ENCODE results near the gene KCNJ6. TPM values are rescaled to one million over a fixed set of nuclear protein-coding genes. Genes with fewer than 3 reads are reported as not detected.

KCNJ6 gene
- total RNA-seq, 1 donor from 2014 or later, result 4.4 TPM

- peak overlapping the region; percentile 13 for H3K27ac Mint-ChIP-seq (ENCODE audit: unreplicated experiment)
- no peaks in the 10 kb centered on the region for H3K36me3 Mint-ChIP-seq (ENCODE audit: low read depth)
- DNase-seq (ENCODE audit: low spot score), result no peak
- peaks cover 2% of the 10 kb centered on the region for H3K9me3 Mint-ChIP-seq (ENCODE audit: low read depth)
- H3K4me3 Mint-ChIP-seq (ENCODE audit: unreplicated experiment), result no peak overlapping the region
- TF ChIP-seq, protein P1, sequence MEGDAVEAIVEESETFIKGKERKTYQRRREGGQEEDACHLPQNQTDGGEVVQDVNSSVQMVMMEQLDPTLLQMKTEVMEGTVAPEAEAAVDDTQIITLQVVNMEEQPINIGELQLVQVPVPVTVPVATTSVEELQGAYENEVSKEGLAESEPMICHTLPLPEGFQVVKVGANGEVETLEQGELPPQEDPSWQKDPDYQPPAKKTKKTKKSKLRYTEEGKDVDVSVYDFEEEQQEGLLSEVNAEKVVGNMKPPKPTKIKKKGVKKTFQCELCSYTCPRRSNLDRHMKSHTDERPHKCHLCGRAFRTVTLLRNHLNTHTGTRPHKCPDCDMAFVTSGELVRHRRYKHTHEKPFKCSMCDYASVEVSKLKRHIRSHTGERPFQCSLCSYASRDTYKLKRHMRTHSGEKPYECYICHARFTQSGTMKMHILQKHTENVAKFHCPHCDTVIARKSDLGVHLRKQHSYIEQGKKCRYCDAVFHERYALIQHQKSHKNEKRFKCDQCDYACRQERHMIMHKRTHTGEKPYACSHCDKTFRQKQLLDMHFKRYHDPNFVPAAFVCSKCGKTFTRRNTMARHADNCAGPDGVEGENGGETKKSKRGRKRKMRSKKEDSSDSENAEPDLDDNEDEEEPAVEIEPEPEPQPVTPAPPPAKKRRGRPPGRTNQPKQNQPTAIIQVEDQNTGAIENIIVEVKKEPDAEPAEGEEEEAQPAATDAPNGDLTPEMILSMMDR (IDR thresholded peaks at IDR 0.05), result no peak
- H3K4me1 Mint-ChIP-seq (ENCODE audit: low read depth), result peaks cover 31% of the 10 kb centered on the region
- no peaks in the 10 kb centered on the region for H3K27me3 Mint-ChIP-seq (ENCODE audit: low read depth)
These were observed 47.6 kb downstream of the KCNJ6 start for GRCh38 chr21:37868446-37869295.

DNA sequence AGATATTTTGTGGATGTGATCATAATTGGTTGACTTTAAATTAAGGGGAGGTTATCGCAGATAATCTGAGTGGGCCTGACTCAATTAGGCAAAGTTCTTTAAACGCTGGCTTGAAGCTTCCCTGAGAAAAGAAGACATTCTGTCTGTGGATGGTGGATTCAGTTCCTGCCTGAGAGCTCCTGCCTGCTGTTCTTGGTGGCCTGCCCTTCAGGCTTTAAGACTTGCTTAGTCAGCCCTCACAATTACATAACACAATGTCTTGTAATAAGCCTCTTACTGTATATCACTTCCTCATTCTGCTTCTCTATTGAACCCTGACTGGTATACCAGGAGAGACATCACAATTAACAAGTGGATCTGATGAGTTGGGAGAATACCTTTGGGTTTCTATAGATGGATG, 50.2 kb downstream of the KCNJ6 start:
- Mint-ChIP-seq H3K9me3 (ENCODE audit: low read depth) (no peaks in the 10 kb centered on the region), H3K27ac (ENCODE audit: unreplicated experiment) (no peak overlapping the region), H3K36me3 (ENCODE audit: low read depth) (no peaks in the 10 kb centered on the region), H3K4me3 (ENCODE audit: unreplicated experiment) (no peak overlapping the region), H3K27me3 (ENCODE audit: low read depth) (no peaks in the 10 kb centered on the region), H3K4me1 (ENCODE audit: low read depth) (peaks cover 38% of the 10 kb centered on the region)
- no peak for DNase-seq (ENCODE audit: low spot score)
- TF ChIP-seq, protein P1 (IDR thresholded peaks at IDR 0.05), result no peak

DNA sequence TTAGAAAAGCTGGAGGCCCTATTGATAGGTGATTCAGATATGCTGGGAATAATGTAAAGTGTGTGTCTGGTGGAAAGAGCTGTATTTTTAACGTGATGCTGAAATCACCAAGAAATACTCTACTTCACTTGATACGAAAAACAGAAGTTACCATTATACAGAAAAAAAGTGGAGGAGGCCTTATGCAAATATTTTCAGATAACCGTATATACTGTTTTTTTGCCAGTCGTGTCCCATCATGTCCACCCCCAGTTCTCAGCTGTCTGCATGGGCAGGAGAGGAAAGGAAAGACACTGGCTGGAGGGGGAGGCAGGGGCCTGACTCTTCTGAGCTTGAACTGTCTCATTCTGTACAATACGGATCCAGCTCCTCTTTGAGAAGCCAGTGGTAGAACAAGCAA, 51.1 kb downstream of the KCNJ6 start:
- H3K9me3 Mint-ChIP-seq (ENCODE audit: low read depth), result no peaks in the 10 kb centered on the region
- peaks cover 38% of the 10 kb centered on the region for H3K4me1 Mint-ChIP-seq (ENCODE audit: low read depth)
- H3K36me3 Mint-ChIP-seq (ENCODE audit: low read depth), result no peaks in the 10 kb centered on the region
- TF ChIP-seq, protein P1 (IDR thresholded peaks at IDR 0.05), result no peak
- H3K27ac Mint-ChIP-seq (ENCODE audit: unreplicated experiment), result no peak overlapping the region
- H3K4me3 Mint-ChIP-seq (ENCODE audit: unreplicated experiment), result no peak overlapping the region
- H3K27me3 Mint-ChIP-seq (ENCODE audit: low read depth), result no peaks in the 10 kb centered on the region
- no peak for DNase-seq (ENCODE audit: low spot score)

DNA sequence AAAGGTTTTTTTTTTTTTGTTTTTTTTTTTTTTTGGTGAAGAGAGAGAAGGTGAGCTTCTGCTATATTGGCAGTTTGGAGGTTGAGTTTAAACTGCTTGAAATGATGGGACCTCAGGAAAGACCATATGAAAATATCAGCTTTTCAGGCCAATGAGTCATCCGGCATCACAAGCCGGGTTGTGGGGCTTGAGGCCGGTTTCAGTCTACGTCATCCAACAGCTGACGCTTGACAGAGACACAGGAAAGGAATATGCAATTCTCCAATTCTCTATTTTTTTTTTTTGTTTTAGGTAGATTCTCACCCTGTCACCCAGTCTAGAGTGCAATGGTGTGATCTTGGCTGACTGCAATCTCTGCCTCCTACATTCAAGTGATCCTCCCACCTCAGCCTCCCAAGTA, 52.4 kb downstream of the KCNJ6 start:
- DNase-seq (ENCODE audit: low spot score), result no peak

GRCh38 chr21:37862536-37862935, 53.7 kb downstream of the KCNJ6 start:
- H3K9me3 Mint-ChIP-seq (ENCODE audit: low read depth), result peaks cover 3% of the 10 kb centered on the region
- no peaks in the 10 kb centered on the region for H3K27me3 Mint-ChIP-seq (ENCODE audit: low read depth)
- peak overlapping the region; percentile 29 for H3K27ac Mint-ChIP-seq (ENCODE audit: unreplicated experiment)
- TF ChIP-seq, protein P1 (IDR thresholded peaks at IDR 0.05), result no peak
- H3K4me1 Mint-ChIP-seq (ENCODE audit: low read depth), result peaks cover 16% of the 10 kb centered on the region
- H3K4me3 Mint-ChIP-seq (ENCODE audit: unreplicated experiment), result no peak overlapping the region
- H3K36me3 Mint-ChIP-seq (ENCODE audit: low read depth), result no peaks in the 10 kb centered on the region
- no peak for DNase-seq (ENCODE audit: low spot score)

More for the DNA sequence above, 52.4 kb downstream of the KCNJ6 start:
- TF ChIP-seq, protein P1 (IDR thresholded peaks at IDR 0.05), result no peak
- H3K27me3 Mint-ChIP-seq (ENCODE audit: low read depth), result no peaks in the 10 kb centered on the region
- H3K4me3 Mint-ChIP-seq (ENCODE audit: unreplicated experiment), result no peak overlapping the region
- H3K36me3 Mint-ChIP-seq (ENCODE audit: low read depth), result no peaks in the 10 kb centered on the region
- H3K9me3 Mint-ChIP-seq (ENCODE audit: low read depth), result no peaks in the 10 kb centered on the region
- no peak overlapping the region for H3K27ac Mint-ChIP-seq (ENCODE audit: unreplicated experiment)
- peaks cover 27% of the 10 kb centered on the region for H3K4me1 Mint-ChIP-seq (ENCODE audit: low read depth)

All from chondrocyte (in vitro differentiated cells).